ENCODE data around the gene MARVELD1.

The MARVELD1 gene

GRCh38 chr10:97738616-97739015 is 25.1 kb downstream of the MARVELD1 start:
- DNase-seq (ENCODE audit: low spot score) = no peak
- no peak for TF ChIP-seq CTCF (IDR thresholded peaks at IDR 0.05; ENCODE audit: borderline replicate concordance, control extremely low read depth, extremely low read depth, insufficient read depth, missing control alignments)
- in situ Hi-C loops (cut with MboI; ENCODE audit: low sequenced_read_pairs, unreplicated experiment) = no loop called here

GRCh38 chr10:97740613-97741012 is 27.1 kb downstream of the MARVELD1 start:
- DNase-seq (ENCODE audit: low spot score) = no peak
- TF ChIP-seq CTCF (IDR thresholded peaks at IDR 0.05; ENCODE audit: borderline replicate concordance, control extremely low read depth, extremely low read depth, insufficient read depth, missing control alignments) = no peak
- in situ Hi-C loops (cut with MboI; ENCODE audit: low sequenced_read_pairs, unreplicated experiment) = no loop called here

GRCh38 chr10:97743169-97743943 is 29.8 kb downstream of the MARVELD1 start:
- no peak for DNase-seq (ENCODE audit: low spot score)
- in situ Hi-C loops (cut with MboI; ENCODE audit: low sequenced_read_pairs, unreplicated experiment) = no loop called here
- TF ChIP-seq CTCF (IDR thresholded peaks at IDR 0.05; ENCODE audit: borderline replicate concordance, control extremely low read depth, extremely low read depth, insufficient read depth, missing control alignments) = no peak

GRCh38 chr10:97744405-97745035 is 31.0 kb downstream of the MARVELD1 start:
- DNase-seq (ENCODE audit: low spot score) = no peak
- TF ChIP-seq CTCF (IDR thresholded peaks at IDR 0.05; ENCODE audit: borderline replicate concordance, control extremely low read depth, extremely low read depth, insufficient read depth, missing control alignments) = no peak

GRCh38 chr10:97747573-97747972 is 34.0 kb downstream of the MARVELD1 start:
- in situ Hi-C loops (cut with MboI; ENCODE audit: low sequenced_read_pairs, unreplicated experiment) = no loop called here
- TF ChIP-seq CTCF (IDR thresholded peaks at IDR 0.05; ENCODE audit: borderline replicate concordance, control extremely low read depth, extremely low read depth, insufficient read depth, missing control alignments) = no peak
- no peak for DNase-seq (ENCODE audit: low spot score)

More at GRCh38 chr10:97744405-97745035, 31.0 kb downstream of the MARVELD1 start:
- in situ Hi-C loops (cut with MboI; ENCODE audit: low sequenced_read_pairs, unreplicated experiment) = no loop called here

- DNase-seq (ENCODE audit: low spot score) = no peak
- no peak for TF ChIP-seq CTCF (IDR thresholded peaks at IDR 0.05; ENCODE audit: borderline replicate concordance, control extremely low read depth, extremely low read depth, insufficient read depth, missing control alignments)
- in situ Hi-C loops (cut with MboI; ENCODE audit: low sequenced_read_pairs, unreplicated experiment) = no loop called here
Measured at GRCh38 chr10:97748116-97748515, 34.6 kb downstream of the MARVELD1 start.

Data from GM13976 (cell line).